HG03280 (cell line): ENCODE results near the gene ANO9.
"Not testable (repeated sequence)": the region's sequence is repeated elsewhere in the genome, so short reads cannot be mapped to it uniquely, and the experiment has no call there.

ENCODE experiments used
- ATAC-seq: cut with Tn5 transposase; IDR thresholded peaks from one replicate; pipeline ENCODE4 v1.9.1; 2021; ENCODE audit warnings: mild to moderate bottlenecking, moderate library complexity; ENCODE audit not compliant: unreplicated experiment

Gene ANO9

GRCh38 chr11:437228-437870, 4.5 kb downstream of the ANO9 start:
- no peak for ATAC-seq

DNA sequence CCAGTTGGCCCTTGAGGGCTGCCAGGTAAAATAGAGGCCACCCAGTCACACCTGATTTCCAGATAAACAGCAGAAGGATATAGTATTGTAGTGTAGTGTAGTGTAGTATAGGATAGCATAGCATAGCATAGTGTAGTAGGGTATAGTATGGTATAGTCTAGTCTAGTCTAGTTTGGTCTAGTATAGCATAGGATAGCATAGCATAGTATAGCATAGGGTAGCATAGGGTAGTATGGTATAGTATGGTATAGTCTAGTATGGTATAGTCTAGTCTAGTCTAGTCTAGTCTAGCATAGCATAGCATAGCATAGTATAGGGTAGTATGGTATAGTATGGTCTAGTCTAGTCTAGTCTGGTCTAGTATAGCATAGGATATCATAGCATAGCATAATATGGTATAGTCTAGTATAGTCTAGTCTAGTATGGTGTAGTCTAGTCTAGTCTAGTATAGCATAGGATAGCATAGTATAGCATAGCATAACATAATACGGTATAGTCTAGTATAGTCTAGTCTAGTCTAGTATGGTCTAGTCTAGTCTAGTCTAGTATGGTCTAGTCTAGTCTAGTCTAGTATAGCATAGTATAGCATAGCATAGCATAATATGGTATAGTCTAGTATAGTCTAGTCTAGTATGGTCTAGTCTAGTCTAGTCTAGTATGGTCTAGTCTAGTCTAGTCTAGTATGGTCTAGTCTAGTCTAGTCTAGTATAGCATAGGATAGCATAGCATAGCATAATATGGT, 6.6 kb downstream of the ANO9 start:
- not testable (repeated sequence) for ATAC-seq

- ATAC-seq: no peak
Observed at GRCh38 chr11:434496-434895, 7.3 kb downstream of the ANO9 start.

- ATAC-seq: no peak
Observed at GRCh38 chr11:433641-434040, 8.2 kb downstream of the ANO9 start.

DNA sequence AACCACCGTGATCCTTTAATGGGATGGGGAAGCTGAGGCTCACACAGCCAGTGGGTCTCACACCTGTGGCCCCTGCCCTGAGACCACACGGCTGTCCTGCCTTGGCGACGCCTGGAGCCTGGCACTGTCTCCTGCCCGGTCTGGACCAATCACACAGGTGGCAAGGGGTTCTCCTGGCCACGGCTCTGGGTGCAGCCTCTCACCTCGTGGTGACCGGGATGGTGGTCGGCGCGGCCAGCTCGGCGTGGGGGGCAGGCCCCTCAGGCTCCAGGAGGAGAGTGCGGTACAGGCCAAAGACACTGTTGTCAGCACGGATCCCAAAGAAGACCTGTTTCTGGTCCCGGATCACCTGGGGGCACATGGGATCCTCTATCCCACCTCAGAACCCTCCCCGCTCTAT, 8.7 kb downstream of the ANO9 start:
- no peak for ATAC-seq

DNA sequence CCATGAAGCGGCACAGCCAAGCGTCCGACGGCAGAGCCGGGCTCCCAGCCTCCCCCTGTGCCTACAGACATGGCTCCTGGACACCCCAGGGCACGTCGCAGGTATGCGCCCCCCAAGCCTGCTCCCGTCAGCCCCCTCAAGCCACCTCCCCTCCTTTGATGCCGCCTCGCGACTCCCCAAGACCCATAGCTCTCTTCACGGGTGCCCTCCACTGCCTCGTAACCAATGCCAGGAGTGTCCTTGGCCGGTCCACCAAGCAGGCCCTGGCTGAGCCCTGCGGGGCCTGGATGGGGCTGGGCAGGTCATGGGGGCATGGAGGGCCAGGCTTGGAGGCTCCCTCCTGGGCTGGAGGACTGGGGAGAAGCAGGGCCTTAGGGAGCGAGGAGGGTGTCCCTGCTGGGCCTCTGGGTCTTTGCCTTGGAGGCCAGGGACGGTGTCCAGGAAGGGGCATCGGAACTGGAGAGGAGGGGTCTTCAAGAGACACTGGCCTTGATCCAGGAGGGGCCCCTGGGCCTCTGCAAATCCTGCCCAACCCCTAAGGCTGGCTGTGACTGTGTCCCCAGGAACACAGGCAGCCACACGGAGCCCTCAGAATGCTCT, 9.2 kb downstream of the ANO9 start:
- ATAC-seq: no peak

- ATAC-seq: no peak
Observed at GRCh38 chr11:431921-432320, 9.9 kb downstream of the ANO9 start.

DNA sequence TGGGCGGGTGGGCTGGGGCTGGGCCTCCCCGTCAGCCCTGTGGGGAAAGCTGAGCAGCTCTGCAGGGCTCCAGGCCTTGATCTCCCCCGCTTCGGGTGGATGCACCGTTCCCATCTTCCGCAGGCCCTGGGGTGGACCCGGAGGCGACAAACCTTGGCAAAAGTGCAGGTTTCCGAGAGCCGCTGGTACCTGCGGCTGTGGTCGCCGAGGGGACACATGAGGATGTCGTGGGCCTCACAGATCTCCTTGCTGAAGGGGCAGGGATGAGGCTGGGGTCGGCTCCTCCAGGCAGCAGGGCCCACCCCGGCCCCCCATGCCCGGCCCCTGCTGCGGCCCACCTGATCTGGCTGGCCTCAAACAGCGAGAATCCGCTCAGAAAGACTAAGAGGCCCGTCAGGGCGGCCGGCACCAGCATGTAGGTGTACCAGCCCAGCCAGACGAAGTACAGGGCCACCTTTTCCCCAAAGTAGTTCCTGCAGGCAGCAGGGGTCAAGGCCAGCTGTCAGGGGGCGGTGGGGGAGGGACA, 11.8 kb downstream of the ANO9 start:
- no peak for ATAC-seq

- ATAC-seq: no peak
Observed at GRCh38 chr11:429391-429790, 12.4 kb downstream of the ANO9 start.

- ATAC-seq: no peak
Observed at GRCh38 chr11:428295-428694, 13.5 kb downstream of the ANO9 start.

DNA sequence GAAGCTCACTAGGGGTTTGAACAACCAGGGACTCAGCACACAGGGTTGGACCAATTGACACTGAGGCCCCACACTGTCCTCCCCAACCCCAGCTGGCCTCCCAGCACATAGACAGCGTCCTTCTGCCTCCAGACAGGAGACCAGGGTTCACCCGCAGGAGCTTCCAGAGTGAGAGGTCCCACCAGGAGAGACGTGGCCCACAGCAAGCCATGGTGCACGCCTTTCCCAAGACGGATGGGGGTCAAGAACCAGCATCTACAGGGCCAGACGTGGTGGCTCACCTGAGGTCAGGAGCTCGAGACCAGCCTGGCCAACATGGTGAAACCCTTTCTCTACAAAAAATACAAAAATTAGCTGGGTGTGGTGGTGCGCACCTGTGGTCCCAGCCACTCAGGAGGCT, 15.0 kb downstream of the ANO9 start:
- ATAC-seq: no peak

- ATAC-seq: no peak
Observed at GRCh38 chr11:425301-425700, 16.5 kb downstream of the ANO9 start.

DNA sequence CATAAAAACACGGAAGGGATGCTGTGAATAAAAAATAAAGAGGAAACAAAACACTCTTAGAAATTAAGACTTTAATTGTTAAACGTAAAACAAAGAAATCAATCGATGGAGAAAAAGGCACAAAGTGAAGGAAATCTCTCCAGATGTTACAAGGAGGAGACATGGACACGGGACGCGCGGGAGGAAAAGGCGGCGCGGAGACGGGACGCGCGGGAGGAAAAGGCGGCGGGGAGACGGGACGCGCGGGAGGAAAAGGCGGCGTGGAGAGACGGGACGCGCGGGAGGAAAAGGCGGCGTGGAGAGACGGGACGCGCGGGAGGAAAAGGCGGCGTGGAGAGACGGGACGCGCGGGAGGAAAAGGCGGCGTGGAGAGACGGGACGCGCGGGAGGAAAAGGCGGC, 17.0 kb downstream of the ANO9 start:
- ATAC-seq: not testable (repeated sequence)

DNA sequence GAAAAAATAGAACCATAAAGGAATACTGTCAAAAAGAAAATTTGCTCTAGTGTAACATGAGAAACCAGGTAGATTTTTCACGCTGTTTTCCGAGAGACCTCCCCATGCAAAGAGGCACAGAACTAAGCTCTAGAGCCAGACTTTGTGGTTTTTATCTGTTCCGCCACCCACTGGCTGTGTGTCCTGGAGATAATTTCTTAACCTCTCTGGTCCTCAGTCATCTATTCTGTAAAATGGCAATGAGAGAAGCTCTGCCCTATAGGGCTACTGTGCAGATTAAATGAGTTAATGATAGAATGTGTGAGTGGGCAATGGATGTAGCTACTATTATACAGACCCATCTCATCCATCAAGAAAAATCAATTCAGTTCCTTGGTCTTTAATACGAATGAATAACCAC, 17.6 kb downstream of the ANO9 start:
- no peak for ATAC-seq

GRCh38 chr11:422249-422656, 19.6 kb downstream of the ANO9 start:
- ATAC-seq: no peak

- ATAC-seq: no peak
Observed at GRCh38 chr11:420911-421321, 20.9 kb downstream of the ANO9 start.

GRCh38 chr11:420054-420910, 21.5 kb downstream of the ANO9 start:
- ATAC-seq: no peak

GRCh38 chr11:419248-420005, 22.4 kb downstream of the ANO9 start:
- ATAC-seq: no peak

DNA sequence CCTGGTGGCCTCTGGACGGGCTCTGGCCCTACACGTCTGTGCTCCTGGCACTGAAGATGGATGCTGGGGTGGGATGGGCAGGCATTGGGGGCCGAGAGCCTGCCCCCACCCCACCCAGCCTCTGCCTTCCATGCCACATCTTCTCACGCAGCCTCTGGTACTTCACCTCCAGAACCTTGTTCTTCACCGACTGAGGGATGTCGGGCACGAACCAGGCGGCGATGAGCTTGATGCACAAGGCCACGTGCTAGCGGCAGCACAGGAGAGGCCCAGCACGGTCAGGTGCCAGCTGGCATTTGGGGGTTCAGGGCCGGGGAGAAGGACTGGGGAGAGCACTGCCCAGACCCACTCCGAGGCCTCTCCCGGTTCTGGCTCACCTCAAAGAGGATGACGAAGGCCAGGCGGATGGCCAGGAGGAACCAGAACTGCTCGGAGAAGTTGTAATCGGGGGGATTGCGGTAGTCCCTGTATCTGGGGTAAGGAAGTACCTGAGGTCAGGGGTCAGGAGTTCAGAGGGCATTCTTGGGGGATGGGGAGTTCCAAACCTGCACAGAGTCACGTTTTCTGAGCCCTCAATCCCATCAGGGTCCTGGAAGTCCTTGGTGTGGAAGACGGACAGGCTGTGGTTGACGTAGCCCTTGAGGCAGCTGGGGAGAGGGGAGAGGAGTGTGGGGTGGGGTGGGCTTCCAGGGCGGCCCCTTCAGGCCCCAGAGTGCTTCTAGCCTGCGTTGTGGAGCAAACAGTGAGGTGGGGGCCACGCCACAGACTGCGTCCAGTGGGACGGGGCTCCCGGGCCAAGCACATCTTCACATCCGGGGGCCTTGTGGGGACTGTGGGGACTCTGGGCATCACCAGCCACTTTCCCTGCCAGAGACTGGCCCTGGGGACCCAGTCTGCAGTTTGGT, 23.2 kb downstream of the ANO9 start:
- no peak for ATAC-seq
